Spleen (tissue), 11 donors: Measurements from ENCODE around the gene ATAD3B. TPM values are rescaled to one million over a fixed set of nuclear protein-coding genes. Genes with fewer than 3 reads are reported as not detected.
"Not testable (repeated sequence)": the region's sequence is repeated elsewhere in the genome, so short reads cannot be mapped to it uniquely, and the experiment has no call there.

Experiments
- DNase-seq: peaks from one replicate; pipeline ENCODE4 v3.0.0-alpha.2; 2020
- H3K27ac ChIP-seq, 8 donors: fragments of 200-600 bp; sonication (generic) in 7 of 8; 1 replicate in 4 of 8; 2 replicates in 4 of 8; pipeline versions ENCODE4 v1.5.0 to v1.8.0; 2016 to 2021; ENCODE audit warnings: inconsistent platforms in 4 of 8, mild to moderate bottlenecking in 4 of 8, moderate library complexity in 1 of 8
- H3K27me3 ChIP-seq, 7 donors: fragments of 200-600 bp; sonication (generic) in 6 of 7; replicated peaks in 1 of 7; 1 replicate in 4 of 7; 2 replicates in 3 of 7; pipeline versions ENCODE4 v1.5.0 to v1.8.0; 2016 to 2021; ENCODE audit warnings: inconsistent platforms in 3 of 7, mild to moderate bottlenecking in 1 of 7
- H3K36me3 ChIP-seq, 6 donors: fragments of 200-600 bp; sonication (generic) in 5 of 6; 1 replicate in 4 of 6; 2 replicates in 2 of 6; pipeline versions ENCODE4 v1.5.0 to v1.8.0; 2016 to 2021; ENCODE audit warnings: inconsistent platforms in 2 of 6
- H3K4me1 ChIP-seq, 6 donors: fragments of 200-600 bp; sonication (generic) in 5 of 6; 1 replicate in 3 of 6; 2 replicates in 3 of 6; pipeline versions ENCODE4 v1.5.0 to v1.8.0; 2016 to 2021; ENCODE audit warnings: inconsistent platforms in 3 of 6
- H3K4me3 ChIP-seq, 8 donors: fragments of 200-600 bp; sonication (generic) in 7 of 8; 1 replicate in 4 of 8; 2 replicates in 4 of 8; pipeline versions ENCODE4 v1.5.0 to v1.8.0; 2016 to 2021; ENCODE audit warnings: inconsistent platforms in 4 of 8, mild to moderate bottlenecking in 4 of 8, moderate library complexity in 2 of 8
- H3K9me3 ChIP-seq, 8 donors: fragments of 200-600 bp; sonication (generic) in 7 of 8; 1 replicate in 4 of 8; 2 replicates in 4 of 8; pipeline versions ENCODE4 v1.5.0 to v1.8.0; 2016 to 2021; ENCODE audit warnings: inconsistent platforms in 4 of 8
- POLR2A ChIP-seq, 3 donors: fragments of 450-650 bp; IDR thresholded peaks; one replicate each; pipeline ENCODE4 v1.5.1; 2017; ENCODE audit warnings: antibody characterized with exemption in 3 of 3, mild to moderate bottlenecking in 1 of 3
- POLR2AphosphoS5 ChIP-seq, 3 donors: sonication (generic); formaldehyde crosslinking; IDR thresholded peaks; one replicate each; pipeline ENCODE4 v1.5.1; 2017; ENCODE audit warnings: antibody characterized with exemption in 3 of 3
- WGBS, 5 donors: extraction: QIAGEN DNeasy Blood & Tissue Kit in 3 of 5; methylation state at CpG; one replicate each; pipeline versions ENCODE4 v1.1.5 to v1.1.7; 2013 to 2018; 5-methylcytosine and 5-hydroxymethylcytosine counted together
- intact Hi-C: fragments of 100-400 bp; cut with DNase I; formaldehyde crosslinking; loops from one replicate; pipeline ENCODE4 v1.15.0; 2023; ENCODE audit warnings: low total_unique reads
- polyA plus RNA-seq, 3 donors: library from polyadenylated mRNA; stranded (reverse); fragments of 200-250 nt; gene quantifications; one replicate each; pipeline ENCODE4 v1.2.1, GENCODE V29; 2013
- total RNA-seq, 7 donors: library from RNA; depleted of rRNA in 3 of 7; stranded (reverse); fragments of >200 nt in 3 of 7; fragmentation: NEBNext Ultra II Directional in 4 of 7; extraction: Animal tissue kit (Norgen Biotek cat#: 25700) in 4 of 7; gene quantifications; one replicate each; pipeline versions ENCODE4 v1.1.0 to v1.2.1, GENCODE V29; 2016 to 2021
- TF ChIP-seq, protein P1 (sequence below), 11 experiments: fragments of 200-600 bp in 7 of 11; fragments of 450-650 bp in 4 of 11; sonication (generic) in 4 of 11; IDR thresholded peaks in 8 of 11; conservative IDR thresholded peaks in 3 of 11; 1 replicate in 7 of 11; 2 replicates in 4 of 11; pipeline versions ENCODE4 v1.4.0 to v1.8.0; 2016 to 2021; ENCODE audit warnings: antibody characterized with exemption in 11 of 11, inconsistent platforms in 4 of 11, mild to moderate bottlenecking in 1 of 11
- donor health status: healthy with polysubstance abuse.
- donor health status: DM: no; HTN: no; CAD: no; lungs with moderate emphysema.
- donor health status: DM: no; HTN: no; CAD: no.
- donor health status: Bipolar disorder and iron deficiency.
- donor health status: healthy.
- donor health status: DM: no; HTN: no; CAD: no.
- donor health status: DM: yes; HTN: yes; CAD: no.

The ATAD3B gene
- total and polyA plus RNA-seq, 10 donors, result 11.5 to 62.3 (median 26.3) TPM

GRCh38 chr1:1440262-1441001 is 31.1 kb upstream of the ATAD3B start:
- Histone ChIP-seq H3K36me3 (no peaks in the 10 kb centered on the region), H3K27me3 (peaks cover 0 to 56% (median 30%) of the 10 kb centered on the region in 7 donors), H3K4me1 (peaks cover 14 to 39% (median 26%) of the 10 kb centered on the region in 6 donors), H3K27ac (no peak overlapping the region), H3K4me3 (no peak overlapping the region), H3K9me3 (no peaks in the 10 kb centered on the region)
- TF ChIP-seq POLR2AphosphoS5 (IDR thresholded peaks at IDR 0.05) (no peak), POLR2A (IDR thresholded peaks at IDR 0.05) (no peak)
- TF ChIP-seq, protein P1, sequence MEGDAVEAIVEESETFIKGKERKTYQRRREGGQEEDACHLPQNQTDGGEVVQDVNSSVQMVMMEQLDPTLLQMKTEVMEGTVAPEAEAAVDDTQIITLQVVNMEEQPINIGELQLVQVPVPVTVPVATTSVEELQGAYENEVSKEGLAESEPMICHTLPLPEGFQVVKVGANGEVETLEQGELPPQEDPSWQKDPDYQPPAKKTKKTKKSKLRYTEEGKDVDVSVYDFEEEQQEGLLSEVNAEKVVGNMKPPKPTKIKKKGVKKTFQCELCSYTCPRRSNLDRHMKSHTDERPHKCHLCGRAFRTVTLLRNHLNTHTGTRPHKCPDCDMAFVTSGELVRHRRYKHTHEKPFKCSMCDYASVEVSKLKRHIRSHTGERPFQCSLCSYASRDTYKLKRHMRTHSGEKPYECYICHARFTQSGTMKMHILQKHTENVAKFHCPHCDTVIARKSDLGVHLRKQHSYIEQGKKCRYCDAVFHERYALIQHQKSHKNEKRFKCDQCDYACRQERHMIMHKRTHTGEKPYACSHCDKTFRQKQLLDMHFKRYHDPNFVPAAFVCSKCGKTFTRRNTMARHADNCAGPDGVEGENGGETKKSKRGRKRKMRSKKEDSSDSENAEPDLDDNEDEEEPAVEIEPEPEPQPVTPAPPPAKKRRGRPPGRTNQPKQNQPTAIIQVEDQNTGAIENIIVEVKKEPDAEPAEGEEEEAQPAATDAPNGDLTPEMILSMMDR (IDR thresholded peaks at IDR 0.05 in 8 of 11, conservative IDR thresholded peaks at IDR 0.05 in 3 of 11), result no peak
- intact Hi-C loops, result no loop called here
- 72 to 79% (median 73%) methylated on average over 19 to 26 of the region's 26 CpGs for WGBS, 5 donors
- DNase-seq, result no peak

DNA sequence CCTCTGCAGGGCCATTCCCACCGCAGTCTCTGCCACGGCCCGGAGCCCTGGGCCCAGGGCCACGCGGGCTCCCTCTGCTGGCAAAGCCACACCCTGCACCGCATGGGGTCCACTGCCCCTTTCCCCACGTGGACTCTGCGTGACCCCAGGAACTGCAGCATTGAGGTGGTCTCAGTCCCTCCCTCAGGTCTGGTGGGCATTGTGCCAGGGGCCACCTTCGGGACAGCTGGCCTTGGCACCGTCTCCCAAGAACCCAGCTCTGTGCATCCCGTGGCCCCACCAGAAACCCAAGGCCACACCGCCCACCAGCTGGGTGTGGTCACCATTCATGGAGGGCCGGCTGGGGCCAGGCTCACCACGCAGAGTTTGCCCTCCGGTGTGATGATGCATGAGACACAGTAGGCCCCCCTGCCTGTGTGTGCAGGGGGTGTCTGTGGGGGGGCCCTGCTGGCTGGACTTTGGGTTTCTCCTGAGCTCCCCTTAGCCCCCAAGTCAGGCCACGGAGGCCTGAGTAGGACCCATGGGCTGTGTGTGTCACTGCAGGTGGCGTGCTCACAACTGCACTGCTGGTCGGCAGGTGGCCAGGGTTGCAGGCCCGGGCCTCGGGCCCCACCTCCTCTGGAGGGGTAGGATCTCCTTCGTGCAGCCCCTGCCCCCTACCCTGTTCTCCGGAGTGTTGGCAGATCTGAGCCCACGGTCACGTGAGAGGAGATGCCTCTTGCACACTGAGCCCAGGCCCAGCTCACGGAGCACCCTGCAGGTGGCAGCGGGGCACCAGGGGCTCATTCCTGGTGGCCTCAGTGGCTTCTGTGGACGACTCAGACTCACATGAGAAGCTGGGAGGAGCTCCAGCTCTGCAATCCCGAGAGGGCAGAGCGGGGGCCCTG is 30.3 kb upstream of the ATAD3B start:
- Histone ChIP-seq H3K27ac (no peak overlapping the region), H3K36me3 (no peaks in the 10 kb centered on the region), H3K4me3 (no peak overlapping the region), H3K9me3 (no peaks in the 10 kb centered on the region), H3K4me1 (peaks cover 9 to 33% (median 20%) of the 10 kb centered on the region in 6 donors), H3K27me3 (peaks cover 0 to 48% (median 22%) of the 10 kb centered on the region in 7 donors)
- intact Hi-C loops, result no loop called here
- DNase-seq, result peak; percentile 84
- WGBS, 5 donors, result 32 to 44% (median 41%) methylated on average over 17 to 29 of the region's 29 CpGs
- TF ChIP-seq, protein P1 (IDR thresholded peaks at IDR 0.05 in 8 of 11, conservative IDR thresholded peaks at IDR 0.05 in 3 of 11), result peak; percentile 68 to 94 (median 91)
- TF ChIP-seq POLR2A (IDR thresholded peaks at IDR 0.05) (no peak), POLR2AphosphoS5 (IDR thresholded peaks at IDR 0.05) (peak in 2 of 3 donors; percentile 56 to 74)

DNA sequence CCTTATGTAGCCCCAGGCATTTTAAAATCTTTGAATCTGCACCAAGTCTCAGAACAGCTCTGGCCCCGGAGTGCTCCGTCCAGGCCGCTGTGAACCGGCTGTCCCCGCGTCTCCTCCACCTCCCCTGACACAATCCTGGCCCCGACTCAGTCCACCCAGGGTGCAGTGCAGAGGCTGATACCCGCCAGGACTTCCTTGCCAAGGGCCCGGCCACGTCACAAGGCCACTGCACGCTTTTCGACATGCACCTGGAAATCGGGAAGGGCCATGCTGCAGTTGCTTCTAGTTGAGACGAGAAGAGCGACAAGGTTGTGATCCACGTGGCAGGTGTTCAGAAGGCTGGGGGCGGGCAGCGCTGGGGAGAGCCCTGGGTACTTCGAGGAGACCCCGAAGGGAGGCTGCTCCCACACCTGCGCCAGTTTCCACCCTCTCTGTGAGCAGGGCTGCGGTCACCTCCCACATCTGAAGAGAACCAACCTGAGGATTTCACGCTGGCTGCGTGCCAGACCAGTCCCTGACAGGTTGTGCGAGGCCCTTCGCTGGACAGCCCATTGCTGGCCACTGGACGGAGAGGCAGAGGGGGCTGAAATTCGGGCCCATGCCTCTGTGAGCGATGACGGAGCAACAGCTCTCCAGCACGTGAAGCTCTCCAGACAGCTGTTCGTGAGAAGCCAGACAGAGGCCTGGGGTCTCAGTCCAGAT is 29.3 kb upstream of the ATAD3B start:
- Histone ChIP-seq H3K4me3 (no peak overlapping the region), H3K9me3 (no peaks in the 10 kb centered on the region), H3K27ac (no peak overlapping the region), H3K4me1 (peaks cover 7 to 23% (median 12%) of the 10 kb centered on the region in 6 donors), H3K36me3 (no peaks in the 10 kb centered on the region), H3K27me3 (peaks cover 0 to 38% (median 13%) of the 10 kb centered on the region in 7 donors)
- intact Hi-C loops, result no loop called here
- TF ChIP-seq POLR2A (IDR thresholded peaks at IDR 0.05), result no peak
- TF ChIP-seq, protein P1 (IDR thresholded peaks at IDR 0.05 in 8 of 11, conservative IDR thresholded peaks at IDR 0.05 in 3 of 11), result no peak
- TF ChIP-seq POLR2AphosphoS5 (IDR thresholded peaks at IDR 0.05), result no peak
- 84 to 93% (median 88%) methylated on average over 29 to 32 of the region's 32 CpGs for WGBS, 5 donors
- peak; percentile 58 for DNase-seq

- H3K36me3 ChIP-seq, H3K4me3 ChIP-seq, H3K27ac ChIP-seq, H3K27me3 ChIP-seq, intact Hi-C loops, H3K4me1 ChIP-seq, DNase-seq, H3K9me3 ChIP-seq: not testable (repeated sequence)
- 89 to 97% (median 92%) methylated on average over 19 of the region's 19 CpGs for WGBS, 5 donors
Observed at GRCh38 chr1:1446631-1447030, 24.9 kb upstream of the ATAD3B start.
